Keratinocyte (primary cell): Measurements from ENCODE around the gene PNKD. TPM values are rescaled to one million over a fixed set of nuclear protein-coding genes. Genes with fewer than 3 reads are reported as not detected.
A peak's percentile ranks its signal among the peaks of the same experiment; 100 is the strongest.

Source experiments
- DNase-seq: peaks from one replicate; pipeline ENCODE4 v3.0.0-alpha.2; 2011; ENCODE audit warnings: low read depth, missing footprints, low spot score
- FAIRE-seq: peaks from 2 replicates; lab custom pipeline; 2011; peaks lifted over from hg19 to GRCh38; lab: Jason Lieb, UNC
- H2AFZ ChIP-seq: 2 replicates; pipeline ENCODE4 v1.6.0; 2012; ENCODE audit warnings: low read length, control low read depth, inconsistent platforms; ENCODE audit not compliant: control insufficient read depth
- H3K27ac ChIP-seq: 2 replicates; pipeline ENCODE4 v1.5.1; 2011; ENCODE audit warnings: low read length; ENCODE audit not compliant: control insufficient read depth, insufficient read depth
- H3K27me3 ChIP-seq: 3 replicates; pipeline ENCODE4 v1.6.0; 2011; ENCODE audit warnings: low read length; ENCODE audit not compliant: control insufficient read depth, insufficient read depth; ENCODE audit errors: extremely low read depth
- H3K36me3 ChIP-seq, 2 experiments: 2 replicates in 1 of 2; 3 replicates in 1 of 2; pipeline ENCODE4 v1.5.1; 2011; ENCODE audit warnings: low read length in 2 of 2, mild to moderate bottlenecking in 1 of 2; ENCODE audit not compliant: control insufficient read depth in 2 of 2, insufficient read depth in 2 of 2; ENCODE audit errors: extremely low read depth in 1 of 2
- H3K4me1 ChIP-seq: 3 replicates; pipeline ENCODE4 v1.5.1; 2011; ENCODE audit warnings: low read length; ENCODE audit not compliant: control insufficient read depth, insufficient read depth; ENCODE audit errors: extremely low read depth
- H3K4me2 ChIP-seq: 3 replicates; pipeline ENCODE4 v1.6.0; 2011; ENCODE audit warnings: low read depth, low read length; ENCODE audit not compliant: control insufficient read depth, insufficient read depth; ENCODE audit errors: extremely low read depth
- H3K4me3 ChIP-seq, 3 experiments: fragments of 200-600 bp in 1 of 3; sonication (generic) in 1 of 3; 2 replicates in 2 of 3; 3 replicates in 1 of 3; pipeline ENCODE4 v1.5.1; 2011 to 2016; ENCODE audit warnings: low read length in 3 of 3, mild to moderate bottlenecking in 3 of 3, control low read depth in 2 of 3, inconsistent platforms in 1 of 3, low read depth in 1 of 3, mixed read lengths in 1 of 3, mixed run types in 1 of 3, moderate library complexity in 1 of 3; ENCODE audit not compliant: control insufficient read depth in 2 of 3, insufficient read depth in 2 of 3; ENCODE audit errors: extremely low read depth in 1 of 3
- H3K79me2 ChIP-seq: 2 replicates; pipeline ENCODE4 v1.6.0; 2012; ENCODE audit warnings: low read length; ENCODE audit not compliant: control insufficient read depth, insufficient read depth
- H3K9ac ChIP-seq: 3 replicates; pipeline ENCODE4 v1.6.0; 2011; ENCODE audit warnings: low read length; ENCODE audit not compliant: control insufficient read depth, insufficient read depth; ENCODE audit errors: extremely low read depth
- H3K9me1 ChIP-seq: 3 replicates; pipeline ENCODE4 v1.6.0; 2011; ENCODE audit warnings: low read length; ENCODE audit not compliant: control insufficient read depth, insufficient read depth; ENCODE audit errors: extremely low read depth
- H3K9me3 ChIP-seq: 2 replicates; pipeline ENCODE4 v1.5.1; 2012; ENCODE audit warnings: low read depth, low read length; ENCODE audit not compliant: control insufficient read depth
- H4K20me1 ChIP-seq: 3 replicates; pipeline ENCODE4 v1.6.0; 2011; ENCODE audit warnings: low read length; ENCODE audit not compliant: control insufficient read depth, insufficient read depth; ENCODE audit errors: extremely low read depth
- CTCF ChIP-seq, 3 experiments: IDR thresholded peaks in 1 of 3; conservative IDR thresholded peaks in 1 of 3; optimal IDR thresholded peaks in 1 of 3; 2 replicates in 2 of 3; 3 replicates in 1 of 3; pipeline versions ENCODE3 to v1.5.1; 2011; ENCODE audit warnings: low read length in 3 of 3, mild to moderate bottlenecking in 3 of 3, moderate library complexity in 2 of 3, control low read depth in 1 of 3, inconsistent platforms in 1 of 3; ENCODE audit not compliant: insufficient read depth in 2 of 3; ENCODE audit errors: extremely low read depth in 1 of 3
- EZH2 ChIP-seq: IDR thresholded peaks from one replicate; pipeline ENCODE4 v1.6.1; 2012; ENCODE audit warnings: inconsistent platforms, mild to moderate bottlenecking, low read length, moderate library complexity
- dilution Hi-C: fragments of 300-500 bp; cut with MboI; formaldehyde crosslinking; loops from one replicate; pipeline ENCODE4 v1.7.0; 2020; ENCODE audit warnings: low sequenced_read_pairs; ENCODE audit not compliant: extremely low pct_ligation_motif_present
- polyA plus RNA-seq, 5 experiments: library from polyadenylated mRNA; depleted of rRNA in 3 of 5; stranded (reverse) in 3 of 5; stranded (forward) in 1 of 5; unstranded in 1 of 5; fragments of >200 nt; gene quantifications; 1 replicate in 1 of 5; 2 replicates in 3 of 5; 3 replicates in 1 of 5; pipeline versions ENCODE4 v1.2.1 to v1.2.3, GENCODE V29; 2011 to 2012; ENCODE audit warnings: missing spikeins in 2 of 5, low read depth in 1 of 5, low replicate concordance in 1 of 5

Gene PNKD
- polyA plus RNA-seq, 1 donor (not counting 4 experiments of a cell fraction or from before 2014, with no cell fraction given), result 22.8 TPM

DNA sequence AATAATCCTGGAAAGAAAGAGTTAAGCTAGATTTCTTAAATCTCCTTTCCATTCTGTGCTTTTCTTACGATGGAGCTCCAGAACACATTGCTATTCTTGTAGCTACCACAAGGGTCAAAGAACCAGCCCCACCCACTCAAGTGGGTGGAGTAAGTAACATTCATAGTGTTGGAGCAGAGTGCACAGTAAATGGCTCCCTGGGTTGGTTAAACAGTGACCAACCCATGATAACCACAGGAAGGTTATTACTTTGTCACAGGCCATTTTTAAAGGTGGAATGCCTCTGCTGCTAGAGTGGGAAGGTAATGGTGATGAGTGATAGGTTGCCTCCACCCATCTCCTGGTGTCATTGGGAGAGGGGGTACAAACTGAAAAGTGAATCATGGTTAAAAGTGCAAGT, 39.4 kb upstream of the PNKD start:
- peaks cover 23% of the 10 kb centered on the region for H4K20me1 ChIP-seq
- H2AFZ ChIP-seq, result no peak overlapping the region
- no peaks in the 10 kb centered on the region for H3K27me3 ChIP-seq
- H3K36me3 ChIP-seq, result peaks cover 33 to 42% of the 10 kb centered on the region in 2 experiments
- H3K79me2 ChIP-seq, result peaks cover 66% of the 10 kb centered on the region
- no peak overlapping the region for H3K27ac ChIP-seq
- FAIRE-seq, result no peak
- H3K9me3 ChIP-seq, result no peaks in the 10 kb centered on the region
- no peak overlapping the region for H3K4me2 ChIP-seq
- no peaks in the 10 kb centered on the region for H3K9me1 ChIP-seq
- H3K4me3 ChIP-seq, result no peak overlapping the region
- peaks cover 31% of the 10 kb centered on the region for H3K4me1 ChIP-seq
- DNase-seq, result no peak
- TF ChIP-seq EZH2, result no peak
- TF ChIP-seq CTCF (optimal IDR thresholded peaks at IDR 0.05 in 1 of 3, IDR thresholded peaks at IDR 0.05 in 1 of 3, conservative IDR thresholded peaks at IDR 0.05 in 1 of 3; ENCODE audit: extremely low read depth in 1 of 3, insufficient read depth in 2 of 3, low read length in 3 of 3), result peak in 1 of 3 experiments; percentile 38
- no peak overlapping the region for H3K9ac ChIP-seq
- dilution Hi-C loops, result no loop called here

GRCh38 chr2:218233543-218233942, 36.8 kb upstream of the PNKD start:
- TF ChIP-seq EZH2 (no peak), CTCF (optimal IDR thresholded peaks at IDR 0.05 in 1 of 3, IDR thresholded peaks at IDR 0.05 in 1 of 3, conservative IDR thresholded peaks at IDR 0.05 in 1 of 3; ENCODE audit: extremely low read depth in 1 of 3, insufficient read depth in 2 of 3, low read length in 3 of 3) (no peak)
- no peak overlapping the region for H2AFZ ChIP-seq
- H3K9me3 ChIP-seq, result no peaks in the 10 kb centered on the region
- peaks cover 23% of the 10 kb centered on the region for H4K20me1 ChIP-seq
- dilution Hi-C loops, result no loop called here
- H3K79me2 ChIP-seq, result peaks cover 60% of the 10 kb centered on the region
- H3K4me3 ChIP-seq, result no peak overlapping the region
- peaks cover 31 to 55% of the 10 kb centered on the region in 2 experiments for H3K36me3 ChIP-seq
- H3K4me2 ChIP-seq, result no peak overlapping the region
- H3K27ac ChIP-seq, result no peak overlapping the region
- no peaks in the 10 kb centered on the region for H3K9me1 ChIP-seq
- no peak overlapping the region for H3K9ac ChIP-seq
- H3K4me1 ChIP-seq, result peaks cover 20% of the 10 kb centered on the region
- H3K27me3 ChIP-seq, result no peaks in the 10 kb centered on the region
- DNase-seq (no peak), FAIRE-seq (no peak)
